K562 (cell line): ENCODE data around the gene TRIM43. TPM values are rescaled to one million over a fixed set of nuclear protein-coding genes. Genes with fewer than 3 reads are reported as not detected.
"Not testable (repeated sequence)": the region's sequence is repeated elsewhere in the genome, so short reads cannot be mapped to it uniquely, and the experiment has no call there.

Experiments
- ATAC-seq: fragments of 200-7000 bp; cut with Tn5 transposase; 3 replicates; pipeline ENCODE4 v1.9.1; 2020; ENCODE audit warnings: moderate library complexity
- BruUV-seq: library from RNA; stranded (reverse); fragments of 400-500 nt; replicated peaks from 2 replicates; lab custom pipeline; 2021; lab: Mats Ljungman, UMichigan
- CTCF ChIA-PET: fragments of 300-600 bp; formaldehyde crosslinking; extraction: SDS; loops from one replicate; lab custom pipeline; 2021; ENCODE audit warnings: low intra/inter-chr PET ratio; lab: Yijun Ruan, JAX
- POLR2A ChIA-PET: fragments of 300-600, 350-650 bp; sonication (Branson Sonifier 250); formaldehyde crosslinking; extraction: SDS; loops from one replicate; lab custom pipeline; 2021; ENCODE audit warnings: antibody characterized with exemption, inconsistent platforms; lab: Yijun Ruan, JAX
- DNase-seq, 4 experiments: peaks; one replicate each; pipeline versions ENCODE4 v3.0.0 to v3.0.0-alpha.2; 2011 to 2018; ENCODE audit warnings: low spot score in 3 of 4, mixed read lengths in 3 of 4; ENCODE audit errors: extremely low read depth in 1 of 4
- FAIRE-seq: peaks from 2 replicates; lab custom pipeline; 2011; peaks lifted over from hg19 to GRCh38; lab: Jason Lieb, UNC
- H2AFZ ChIP-seq: 2 replicates; pipeline ENCODE4 v1.6.0; 2011; ENCODE audit warnings: low read depth, low read length, control low read depth, inconsistent platforms
- H3K27ac ChIP-seq: fragments of 200-600 bp; 3 replicates; pipeline ENCODE4 v1.8.0; 2011; ENCODE audit warnings: low read depth, mild to moderate bottlenecking, control low read depth, inconsistent platforms, low read length, moderate library complexity, mixed read lengths; ENCODE audit errors: extremely low read depth
- H3K27me3 ChIP-seq, 2 experiments: fragments of 300-600 bp in 1 of 2; 2 replicates in 1 of 2; 3 replicates in 1 of 2; pipeline versions ENCODE4 v1.6.0 to v1.8.0; 2011; ENCODE audit warnings: inconsistent platforms in 2 of 2, low read length in 2 of 2, mild to moderate bottlenecking in 1 of 2, mixed read lengths in 1 of 2, moderate library complexity in 1 of 2; ENCODE audit not compliant: control insufficient read depth in 2 of 2, insufficient read depth in 2 of 2
- H3K36me3 ChIP-seq: fragments of 300-600 bp; 3 replicates; pipeline ENCODE4 v1.8.0; 2011; ENCODE audit warnings: mild to moderate bottlenecking, low read length, inconsistent platforms; ENCODE audit not compliant: control insufficient read depth, insufficient read depth
- H3K4me1 ChIP-seq, 2 experiments: fragments of 200-600 bp in 1 of 2; replicated peaks in 1 of 2; 2 replicates in 1 of 2; 3 replicates in 1 of 2; pipeline versions ENCODE4 v1.5.1 to v1.8.0; 2011; ENCODE audit warnings: inconsistent platforms in 2 of 2, low read length in 2 of 2, mild to moderate bottlenecking in 1 of 2, mixed read lengths in 1 of 2, moderate library complexity in 1 of 2; ENCODE audit not compliant: control insufficient read depth in 2 of 2, insufficient read depth in 2 of 2
- H3K4me2 ChIP-seq: 2 replicates; pipeline ENCODE4 v1.6.1; 2011; ENCODE audit warnings: low read length, control low read depth, inconsistent platforms, mixed read lengths; ENCODE audit not compliant: insufficient read depth
- H3K4me3 ChIP-seq: fragments of 200-600 bp; sonication (generic), shearing (Covaris generic); 2 replicates; pipeline ENCODE4 v1.5.1; 2016; ENCODE audit warnings: control low read depth, inconsistent platforms
- H3K79me2 ChIP-seq: fragments of 200-600 bp; 3 replicates; pipeline ENCODE4 v1.8.0; 2011; ENCODE audit warnings: low read length, inconsistent platforms; ENCODE audit not compliant: control insufficient read depth, insufficient read depth
- H3K9ac ChIP-seq, 2 experiments: 2 replicates each; pipeline versions ENCODE4 v1.6.0 to v1.6.1; 2011; ENCODE audit warnings: low read depth in 2 of 2, low read length in 2 of 2, control low read depth in 1 of 2, inconsistent platforms in 1 of 2, mild to moderate bottlenecking in 1 of 2, mixed read lengths in 1 of 2; ENCODE audit not compliant: insufficient read depth in 1 of 2
- H3K9me1 ChIP-seq: one replicate; pipeline ENCODE4 v1.6.0; 2011; ENCODE audit warnings: inconsistent platforms, mild to moderate bottlenecking, low read length, moderate library complexity; ENCODE audit not compliant: control insufficient read depth, insufficient read depth
- H3K9me3 ChIP-seq: replicated peaks from 2 replicates; pipeline ENCODE4 v1.5.1; 2011; ENCODE audit warnings: low read depth, low read length, inconsistent platforms; ENCODE audit not compliant: control insufficient read depth, insufficient read depth
- H4K20me1 ChIP-seq: replicated peaks from 2 replicates; pipeline ENCODE4 v1.6.1; 2011; ENCODE audit warnings: low read length, inconsistent platforms, mixed read lengths; ENCODE audit not compliant: control insufficient read depth, insufficient read depth
- whole genome bisulfite sequencing: fragments of 100-300 bp; shearing (Covaris generic); methylation state at CpG from one replicate; pipeline ENCODE4 v1.1.6; 2016; ENCODE audit warnings: low coverage, mixed read lengths; ENCODE audit not compliant: insufficient coverage; ENCODE audit errors: missing lambda C conversion rate; 5-methylcytosine and 5-hydroxymethylcytosine counted together
- in situ Hi-C: fragments of 300-500 bp; cut with MboI; formaldehyde crosslinking; loops from 4 replicates; pipeline ENCODE4 v1.15.0; 2018; ENCODE audit warnings: inconsistent platforms, mixed read lengths
- intact Hi-C: fragments of 100-400 bp; cut with micrococcal nuclease; formaldehyde crosslinking; loops from 2 replicates; pipeline ENCODE4 v1.14.2; 2022
- polyA plus RNA-seq, 8 experiments: library from polyadenylated mRNA; depleted of rRNA in 4 of 8; stranded (reverse) in 5 of 8; unstranded in 3 of 8; fragments of >200 nt; fragmentation: Nextera tagmentation in 2 of 8; fragmentation: Illumina TruSeq in 1 of 8; extraction: Ambion mirVana in 2 of 8; extraction: Trizol in 1 of 8; gene quantifications; 2 replicates each; pipeline versions ENCODE4 v1.2.1 to v1.2.3, GENCODE V29; 2011 to 2014; ENCODE audit warnings: inconsistent platforms in 1 of 8, missing spikeins in 1 of 8
- total RNA-seq, 7 experiments: library from RNA; depleted of rRNA in 6 of 7; stranded (reverse); fragments of >200 nt in 6 of 7; fragmentation: Illumina TruSeq in 2 of 7; extraction: Trizol in 2 of 7; gene quantifications; 2 replicates each; pipeline versions ENCODE4 v1.2.1 to v1.2.3, GENCODE V29; 2011 to 2021; ENCODE audit warnings: low replicate concordance in 1 of 7

TRIM43 gene
- total and polyA plus RNA-seq, 9 of the 15 experiments (the other 6 are each of a cell fraction or from before 2014, with no cell fraction given) = not detected

GRCh38 chr2:95601301-95601700 lies 9.5 kb downstream of the TRIM43 start:
- H3K4me2 ChIP-seq, CTCF ChIA-PET, H3K9ac ChIP-seq, FAIRE-seq, ATAC-seq, H3K9me3 ChIP-seq, POLR2A ChIA-PET, H2AFZ ChIP-seq, H3K27ac ChIP-seq, H3K9me1 ChIP-seq, H3K36me3 ChIP-seq, H3K79me2 ChIP-seq, H3K4me1 ChIP-seq, in situ Hi-C loops, BruUV-seq, intact Hi-C loops, DNase-seq, H4K20me1 ChIP-seq, H3K27me3 ChIP-seq, H3K4me3 ChIP-seq: not testable (repeated sequence)
- no CpG with 5 or more reads among the region's 4 CpGs for WGBS

GRCh38 chr2:95602146-95602545 lies 10.3 kb downstream of the TRIM43 start:
- H3K9me3 ChIP-seq, in situ Hi-C loops: not testable (repeated sequence)

GRCh38 chr2:95608356-95608755 lies 16.6 kb downstream of the TRIM43 start:
- H3K4me1 ChIP-seq, H3K36me3 ChIP-seq, DNase-seq, BruUV-seq, H3K4me2 ChIP-seq, H4K20me1 ChIP-seq, POLR2A ChIA-PET, intact Hi-C loops, in situ Hi-C loops, CTCF ChIA-PET, H3K9me3 ChIP-seq, H2AFZ ChIP-seq, FAIRE-seq, H3K9me1 ChIP-seq, H3K27me3 ChIP-seq, H3K79me2 ChIP-seq, H3K9ac ChIP-seq, ATAC-seq, H3K4me3 ChIP-seq, H3K27ac ChIP-seq: not testable (repeated sequence)
- WGBS = no CpG with 5 or more reads among the region's 3 CpGs

More at GRCh38 chr2:95602146-95602545, 10.3 kb downstream of the TRIM43 start:
- H3K4me3 ChIP-seq, H3K9ac ChIP-seq, H3K27me3 ChIP-seq, POLR2A ChIA-PET, H3K4me2 ChIP-seq, BruUV-seq, H3K27ac ChIP-seq, FAIRE-seq, H3K9me1 ChIP-seq, H3K36me3 ChIP-seq, H4K20me1 ChIP-seq, H3K79me2 ChIP-seq, intact Hi-C loops, DNase-seq, H3K4me1 ChIP-seq, H2AFZ ChIP-seq, ATAC-seq, CTCF ChIA-PET: not testable (repeated sequence)

GRCh38 chr2:95609764-95610163 lies 18.0 kb downstream of the TRIM43 start:
- H3K4me1 ChIP-seq, H3K79me2 ChIP-seq, H3K9ac ChIP-seq, H3K27ac ChIP-seq, POLR2A ChIA-PET, H3K4me2 ChIP-seq, CTCF ChIA-PET, H3K4me3 ChIP-seq, H4K20me1 ChIP-seq, in situ Hi-C loops, ATAC-seq, intact Hi-C loops, H3K9me1 ChIP-seq, H3K27me3 ChIP-seq, H3K36me3 ChIP-seq, H2AFZ ChIP-seq, H3K9me3 ChIP-seq, DNase-seq, FAIRE-seq, BruUV-seq: not testable (repeated sequence)
- WGBS = no CpG with 5 or more reads among the region's 2 CpGs
